CD4-positive, CD25-positive, alpha-beta regulatory T cell (primary cell): Measurements from ENCODE around the gene DVL2. TPM values are rescaled to one million over a fixed set of nuclear protein-coding genes. Genes with fewer than 3 reads are reported as not detected.
A peak's percentile ranks its signal among the peaks of the same experiment; 100 is the strongest.

Experiments
- ATAC-seq, 2 donors: fragments of 150-1000 bp; cut with Tn5 transposase; one replicate each; pipeline ENCODE4 v1.10.0; 2021; ENCODE audit warnings: low read depth in 2 of 2, moderate number of reproducible peaks in 2 of 2, moderate library complexity in 1 of 2
- DNase-seq, 3 donors: peaks; one replicate each; pipeline versions ENCODE4 v3.0.0 to v3.0.0-alpha.2; 2012 to 2022; ENCODE audit warnings: mixed read lengths in 1 of 3
- H3K27ac ChIP-seq: one replicate; pipeline ENCODE4 v1.7.0; 2013; ENCODE audit warnings: mild to moderate bottlenecking, low read length; ENCODE audit not compliant: insufficient read depth, poor library complexity, severe bottlenecking
- H3K27me3 ChIP-seq: one replicate; pipeline ENCODE4 v1.7.0; 2013; ENCODE audit warnings: low read length; ENCODE audit not compliant: control insufficient read depth, insufficient read depth
- H3K36me3 ChIP-seq: one replicate; pipeline ENCODE4 v1.7.0; 2013; ENCODE audit warnings: mild to moderate bottlenecking, low read length, moderate library complexity; ENCODE audit not compliant: control insufficient read depth, insufficient read depth
- H3K4me1 ChIP-seq: 2 replicates; pipeline ENCODE4 v1.7.0; 2013; ENCODE audit warnings: mild to moderate bottlenecking, low read length; ENCODE audit not compliant: insufficient read depth, control insufficient read depth, poor library complexity, severe bottlenecking
- H3K4me3 ChIP-seq: one replicate; pipeline ENCODE4 v1.7.0; 2013; ENCODE audit warnings: low read depth, mild to moderate bottlenecking, low read length, moderate library complexity
- H3K9me3 ChIP-seq, 2 experiments: 1 replicate in 1 of 2; 2 replicates in 1 of 2; pipeline ENCODE4 v1.7.0; 2013; ENCODE audit warnings: low read length in 2 of 2, mild to moderate bottlenecking in 1 of 2, moderate library complexity in 1 of 2; ENCODE audit not compliant: control insufficient read depth in 2 of 2
- H3K27ac Mint-ChIP-seq, 3 donors: one replicate each; pipeline ENCODE4 v1.8.0; 2020 to 2022; ENCODE audit warnings: mild to moderate bottlenecking in 3 of 3, mixed read lengths in 3 of 3, moderate library complexity in 2 of 3
- H3K27me3 Mint-ChIP-seq: one replicate; pipeline ENCODE4 v1.8.0; 2022; ENCODE audit warnings: mild to moderate bottlenecking, mixed read lengths
- H3K36me3 Mint-ChIP-seq: one replicate; pipeline ENCODE4 v1.8.0; 2020; ENCODE audit warnings: mixed read lengths
- H3K4me1 Mint-ChIP-seq, 4 donors: one replicate each; pipeline ENCODE4 v1.8.0; 2020 to 2022; ENCODE audit warnings: mixed read lengths in 4 of 4, mild to moderate bottlenecking in 1 of 4
- H3K4me3 Mint-ChIP-seq, 4 donors: one replicate each; pipeline ENCODE4 v1.8.0; 2020 to 2022; ENCODE audit warnings: mild to moderate bottlenecking in 4 of 4, mixed read lengths in 4 of 4, moderate library complexity in 3 of 4
- H3K9me3 Mint-ChIP-seq, 7 donors: one replicate each; pipeline ENCODE4 v1.8.0; 2020 to 2022; ENCODE audit warnings: mixed read lengths in 7 of 7, mild to moderate bottlenecking in 3 of 7, moderate library complexity in 2 of 7
- polyA plus RNA-seq, 4 donors: library from polyadenylated mRNA; unstranded; fragments of 300-500 nt; fragmentation: Illumina TruSeq; gene quantifications; one replicate each; pipeline ENCODE4 v1.2.3, GENCODE V29; 2021
- total RNA-seq: library from RNA; stranded (reverse); gene quantifications from one replicate; pipeline ENCODE4 v1.2.3, GENCODE V29; 2022

DVL2 gene
- total and polyA plus RNA-seq, 5 donors from 2014 or later, result 10.5 to 35.8 (median 15.8) TPM

GRCh38 chr17:7260651-7261378, 26.5 kb upstream of the DVL2 start:
- H3K4me1 ChIP-seq, result peaks cover 34% of the 10 kb centered on the region
- peaks cover 6% of the 10 kb centered on the region for H3K27me3 ChIP-seq
- ATAC-seq (peak; percentile 4 to 39), DNase-seq (peak; percentile 20 to 46 (median 29))
- peaks cover 5 to 31% (median 13%) of the 10 kb centered on the region in 4 donors for H3K4me1 Mint-ChIP-seq
- H3K9me3 ChIP-seq, result no peaks in the 10 kb centered on the region
- H3K36me3 Mint-ChIP-seq, result peaks cover 7% of the 10 kb centered on the region
- H3K4me3 ChIP-seq, result no peak overlapping the region
- peak overlapping the region in 2 of 3 donors; percentile 43 to 51 for H3K27ac Mint-ChIP-seq
- no peaks in the 10 kb centered on the region for H3K9me3 Mint-ChIP-seq
- H3K4me3 Mint-ChIP-seq, result peak overlapping the region; percentile 61 to 78 (median 72)
- H3K27ac ChIP-seq, result peak overlapping the region; percentile 25
- peaks cover 15% of the 10 kb centered on the region for H3K36me3 ChIP-seq
- H3K27me3 Mint-ChIP-seq, result peaks cover 29% of the 10 kb centered on the region

- Mint-ChIP-seq H3K27ac (no peak overlapping the region), H3K27me3 (peaks cover 29% of the 10 kb centered on the region), H3K4me1 (peaks cover 5 to 31% (median 13%) of the 10 kb centered on the region in 4 donors), H3K9me3 (no peaks in the 10 kb centered on the region), H3K36me3 (peaks cover 7% of the 10 kb centered on the region), H3K4me3 (peak overlapping the region in 3 of 4 donors; percentile 61 to 69 (median 64))
- Histone ChIP-seq H3K9me3 (no peaks in the 10 kb centered on the region), H3K36me3 (peaks cover 15% of the 10 kb centered on the region), H3K27ac (no peak overlapping the region), H3K4me1 (peaks cover 34% of the 10 kb centered on the region), H3K4me3 (no peak overlapping the region), H3K27me3 (peaks cover 6% of the 10 kb centered on the region)
- DNase-seq (no peak), ATAC-seq (no peak)
These were observed 25.8 kb upstream of the DVL2 start for GRCh38 chr17:7260151-7260550.

GRCh38 chr17:7259555-7259889, 25.2 kb upstream of the DVL2 start:
- peaks cover 6% of the 10 kb centered on the region for H3K27me3 ChIP-seq
- no peak overlapping the region for H3K27ac ChIP-seq
- peaks cover 26% of the 10 kb centered on the region for H3K27me3 Mint-ChIP-seq
- H3K27ac Mint-ChIP-seq, result no peak overlapping the region
- peak overlapping the region in 1 of 4 donors; percentile 25 for H3K4me3 Mint-ChIP-seq
- H3K4me3 ChIP-seq, result no peak overlapping the region
- ATAC-seq, result no peak
- peaks cover 7% of the 10 kb centered on the region for H3K36me3 Mint-ChIP-seq
- peaks cover 17% of the 10 kb centered on the region for H3K36me3 ChIP-seq
- H3K4me1 Mint-ChIP-seq, result peaks cover 5 to 31% (median 14%) of the 10 kb centered on the region in 4 donors
- DNase-seq, result no peak
- H3K9me3 ChIP-seq, result no peaks in the 10 kb centered on the region
- H3K4me1 ChIP-seq, result peaks cover 34% of the 10 kb centered on the region
- H3K9me3 Mint-ChIP-seq, result no peaks in the 10 kb centered on the region

GRCh38 chr17:7258731-7259554, 24.6 kb upstream of the DVL2 start:
- ATAC-seq, result no peak
- Histone ChIP-seq H3K27ac (no peak overlapping the region), H3K27me3 (peaks cover 5% of the 10 kb centered on the region), H3K36me3 (peaks cover 19% of the 10 kb centered on the region), H3K4me1 (peaks cover 34% of the 10 kb centered on the region), H3K9me3 (no peaks in the 10 kb centered on the region), H3K4me3 (no peak overlapping the region)
- no peaks in the 10 kb centered on the region for H3K9me3 Mint-ChIP-seq
- no peak for DNase-seq
- H3K27me3 Mint-ChIP-seq, result peaks cover 20% of the 10 kb centered on the region
- no peak overlapping the region for H3K27ac Mint-ChIP-seq
- H3K4me3 Mint-ChIP-seq, result peak overlapping the region in 2 of 4 donors; percentile 38 to 64
- peaks cover 5 to 28% (median 14%) of the 10 kb centered on the region in 4 donors for H3K4me1 Mint-ChIP-seq
- H3K36me3 Mint-ChIP-seq, result peaks cover 7% of the 10 kb centered on the region

- H3K4me1 ChIP-seq, result peaks cover 29% of the 10 kb centered on the region
- DNase-seq (no peak), ATAC-seq (no peak)
- H3K9me3 ChIP-seq, result no peaks in the 10 kb centered on the region
- peaks cover 3% of the 10 kb centered on the region for H3K27me3 Mint-ChIP-seq
- peak overlapping the region in 1 of 4 donors; percentile 69 for H3K4me3 Mint-ChIP-seq
- peaks cover 11% of the 10 kb centered on the region for H3K36me3 Mint-ChIP-seq
- peak overlapping the region in 1 of 3 donors; percentile 93 for H3K27ac Mint-ChIP-seq
- no peak overlapping the region for H3K4me3 ChIP-seq
- no peak overlapping the region for H3K27ac ChIP-seq
- no peaks in the 10 kb centered on the region for H3K9me3 Mint-ChIP-seq
- H3K27me3 ChIP-seq, result no peaks in the 10 kb centered on the region
- peaks cover 11 to 25% (median 13%) of the 10 kb centered on the region in 4 donors for H3K4me1 Mint-ChIP-seq
- H3K36me3 ChIP-seq, result peaks cover 19% of the 10 kb centered on the region
These were observed 22.6 kb upstream of the DVL2 start for GRCh38 chr17:7256766-7257456.

- Histone ChIP-seq H3K27me3 (no peaks in the 10 kb centered on the region), H3K9me3 (no peaks in the 10 kb centered on the region), H3K36me3 (peaks cover 19% of the 10 kb centered on the region), H3K4me3 (no peak overlapping the region), H3K27ac (no peak overlapping the region), H3K4me1 (peaks cover 30% of the 10 kb centered on the region)
- no peak for ATAC-seq
- Mint-ChIP-seq H3K9me3 (no peaks in the 10 kb centered on the region), H3K4me3 (peak overlapping the region in 2 of 4 donors; percentile 74 to 83), H3K36me3 (peaks cover 11% of the 10 kb centered on the region), H3K27ac (peak overlapping the region in 1 of 3 donors; percentile 74), H3K4me1 (peaks cover 11 to 33% (median 23%) of the 10 kb centered on the region in 4 donors), H3K27me3 (no peaks in the 10 kb centered on the region)
- DNase-seq, result no peak
These were observed 20.2 kb upstream of the DVL2 start for GRCh38 chr17:7254511-7254910.

- H3K36me3 ChIP-seq, result peaks cover 13% of the 10 kb centered on the region
- Mint-ChIP-seq H3K9me3 (no peaks in the 10 kb centered on the region), H3K4me3 (peak overlapping the region; percentile 95 to 96 (median 96)), H3K27me3 (no peaks in the 10 kb centered on the region), H3K4me1 (peaks cover 11 to 45% (median 31%) of the 10 kb centered on the region in 4 donors), H3K36me3 (peaks cover 11% of the 10 kb centered on the region), H3K27ac (peak overlapping the region; percentile 99 to 100 (median 99))
- no peaks in the 10 kb centered on the region for H3K27me3 ChIP-seq
- no peak for ATAC-seq
- H3K4me1 ChIP-seq, result peaks cover 41% of the 10 kb centered on the region
- peak overlapping the region; percentile 77 for H3K4me3 ChIP-seq
- H3K27ac ChIP-seq, result peak overlapping the region; percentile 100
- DNase-seq, result no peak
- H3K9me3 ChIP-seq, result no peaks in the 10 kb centered on the region
These were observed 18.8 kb upstream of the DVL2 start for GRCh38 chr17:7253082-7253481.
